ENCODE data around the gene HTT. TPM values are rescaled to one million over a fixed set of nuclear protein-coding genes. Genes with fewer than 3 reads are reported as not detected.
A peak's percentile ranks its signal among the peaks of the same experiment; 100 is the strongest.
"Not testable (repeated sequence)": the region's sequence is repeated elsewhere in the genome, so short reads cannot be mapped to it uniquely, and the experiment has no call there.

The HTT gene
- total RNA-seq, 6 experiments from 2014 or later, result 38.1 to 52.0 (median 47.8) TPM

DNA sequence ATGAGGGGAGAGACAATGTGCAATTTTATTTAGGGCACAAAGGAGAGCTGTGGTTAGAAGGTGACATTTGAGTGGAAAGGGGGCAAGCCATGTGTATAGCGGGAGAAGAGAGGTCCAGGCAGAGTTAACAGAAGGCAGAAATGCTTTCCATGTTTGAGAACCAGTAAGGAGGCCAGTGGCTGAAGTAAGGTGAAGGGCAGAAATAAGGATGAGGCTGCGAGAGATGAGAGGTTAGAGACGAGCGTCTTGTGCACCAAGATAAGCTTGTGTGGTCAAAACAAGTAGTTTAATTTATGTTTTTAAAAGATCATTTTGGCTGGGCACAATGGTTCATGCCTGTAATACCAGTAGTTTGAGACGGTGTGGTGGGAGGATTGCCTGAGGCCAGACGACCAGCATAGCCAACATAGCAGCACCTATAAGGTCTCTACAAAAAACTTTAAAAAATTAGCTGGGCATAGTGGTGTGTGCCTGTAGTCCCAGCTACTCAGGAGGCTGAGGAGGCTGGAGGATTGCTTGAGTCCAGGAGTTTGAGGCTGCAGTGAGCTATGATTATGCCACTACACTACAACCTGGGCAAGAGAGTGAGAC lies 8.5 kb downstream of the HTT start:
- DNase-seq, result no peak
- no peak overlapping the region for H3K4me3 Mint-ChIP-seq
- H3K27ac Mint-ChIP-seq, result no peak overlapping the region
- TF ChIP-seq, protein P1, sequence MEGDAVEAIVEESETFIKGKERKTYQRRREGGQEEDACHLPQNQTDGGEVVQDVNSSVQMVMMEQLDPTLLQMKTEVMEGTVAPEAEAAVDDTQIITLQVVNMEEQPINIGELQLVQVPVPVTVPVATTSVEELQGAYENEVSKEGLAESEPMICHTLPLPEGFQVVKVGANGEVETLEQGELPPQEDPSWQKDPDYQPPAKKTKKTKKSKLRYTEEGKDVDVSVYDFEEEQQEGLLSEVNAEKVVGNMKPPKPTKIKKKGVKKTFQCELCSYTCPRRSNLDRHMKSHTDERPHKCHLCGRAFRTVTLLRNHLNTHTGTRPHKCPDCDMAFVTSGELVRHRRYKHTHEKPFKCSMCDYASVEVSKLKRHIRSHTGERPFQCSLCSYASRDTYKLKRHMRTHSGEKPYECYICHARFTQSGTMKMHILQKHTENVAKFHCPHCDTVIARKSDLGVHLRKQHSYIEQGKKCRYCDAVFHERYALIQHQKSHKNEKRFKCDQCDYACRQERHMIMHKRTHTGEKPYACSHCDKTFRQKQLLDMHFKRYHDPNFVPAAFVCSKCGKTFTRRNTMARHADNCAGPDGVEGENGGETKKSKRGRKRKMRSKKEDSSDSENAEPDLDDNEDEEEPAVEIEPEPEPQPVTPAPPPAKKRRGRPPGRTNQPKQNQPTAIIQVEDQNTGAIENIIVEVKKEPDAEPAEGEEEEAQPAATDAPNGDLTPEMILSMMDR (IDR thresholded peaks at IDR 0.05), result no peak
- no peaks in the 10 kb centered on the region for H3K27me3 Mint-ChIP-seq (ENCODE audit: insufficient read depth)
- peaks cover under 1% of the 10 kb centered on the region for H3K36me3 Mint-ChIP-seq (ENCODE audit: low read depth)
- no peaks in the 10 kb centered on the region for H3K9me3 Mint-ChIP-seq
- peaks cover 9% of the 10 kb centered on the region for H3K4me1 Mint-ChIP-seq (ENCODE audit: low read depth)

DNA sequence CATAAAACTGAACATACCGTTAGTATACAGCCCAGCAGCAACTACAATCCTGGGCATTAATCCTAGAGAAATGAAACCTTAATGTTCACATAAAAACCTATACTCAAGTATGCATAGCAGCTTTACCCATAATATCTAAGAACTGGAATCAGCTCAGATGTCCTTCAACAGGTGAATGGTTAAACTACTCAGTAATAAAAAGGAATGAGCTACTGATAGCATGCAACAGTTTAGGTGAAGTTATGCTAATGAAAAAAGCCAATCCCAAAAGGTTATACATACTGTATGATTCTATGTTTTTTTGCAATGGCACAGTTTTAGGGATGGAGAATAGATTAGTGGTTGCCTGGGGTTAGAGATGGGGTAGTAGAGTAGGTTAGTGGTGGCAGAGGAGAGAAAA lies 9.3 kb downstream of the HTT start:
- Mint-ChIP-seq H3K36me3 (ENCODE audit: low read depth) (peaks cover 8% of the 10 kb centered on the region), H3K9me3 (no peaks in the 10 kb centered on the region), H3K4me3 (no peak overlapping the region), H3K27me3 (ENCODE audit: insufficient read depth) (no peaks in the 10 kb centered on the region), H3K27ac (peak overlapping the region; percentile 1; the same call in 1 of the 2 replicates), H3K4me1 (ENCODE audit: low read depth) (peaks cover 6% of the 10 kb centered on the region; the same call in 1 of the 2 replicates)
- no peak for DNase-seq
- TF ChIP-seq, protein P1 (IDR thresholded peaks at IDR 0.05), result no peak

DNA sequence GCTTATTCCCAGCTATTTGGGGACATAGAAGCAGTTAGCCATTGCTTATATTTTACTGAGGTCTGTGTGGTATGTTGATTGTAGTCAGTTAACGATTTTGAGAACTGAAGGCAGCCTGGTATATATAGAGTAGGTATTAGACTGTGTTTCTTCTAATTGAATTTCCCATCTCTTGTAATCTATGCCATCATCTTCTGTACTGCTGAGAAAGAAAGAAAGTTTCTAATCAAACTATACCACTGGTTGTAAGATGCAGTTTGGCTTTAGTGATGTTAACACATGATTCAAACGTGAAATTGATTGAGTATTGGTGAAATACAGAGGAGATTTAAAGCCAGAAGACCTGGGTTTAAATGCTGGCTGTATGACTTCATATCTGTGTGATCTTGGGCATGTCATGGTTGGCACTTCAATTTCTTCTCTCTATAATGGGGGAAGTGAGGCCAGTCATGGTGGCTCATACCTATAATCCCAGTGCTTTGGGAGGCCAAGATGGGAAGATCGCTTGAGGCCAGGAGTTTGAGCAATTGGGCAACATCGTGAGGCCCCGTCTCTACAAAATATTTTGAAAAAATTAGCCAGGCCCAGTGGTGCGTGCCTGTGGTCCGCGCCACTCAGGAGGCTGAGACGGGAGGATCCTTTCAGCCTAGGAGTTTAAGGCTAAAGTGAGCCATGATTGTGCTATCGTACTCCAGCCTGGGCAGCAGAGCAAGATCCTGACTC lies 11.6 kb downstream of the HTT start:
- no peak overlapping the region for H3K27ac Mint-ChIP-seq
- peaks cover 6% of the 10 kb centered on the region; the same call in 1 of the 2 replicates for H3K4me1 Mint-ChIP-seq (ENCODE audit: low read depth)
- H3K4me3 Mint-ChIP-seq, result no peak overlapping the region
- no peak for DNase-seq
- H3K9me3 Mint-ChIP-seq, result no peaks in the 10 kb centered on the region
- TF ChIP-seq, protein P1 (IDR thresholded peaks at IDR 0.05), result no peak
- no peaks in the 10 kb centered on the region for H3K27me3 Mint-ChIP-seq (ENCODE audit: insufficient read depth)
- peaks cover 11% of the 10 kb centered on the region for H3K36me3 Mint-ChIP-seq (ENCODE audit: low read depth)

DNA sequence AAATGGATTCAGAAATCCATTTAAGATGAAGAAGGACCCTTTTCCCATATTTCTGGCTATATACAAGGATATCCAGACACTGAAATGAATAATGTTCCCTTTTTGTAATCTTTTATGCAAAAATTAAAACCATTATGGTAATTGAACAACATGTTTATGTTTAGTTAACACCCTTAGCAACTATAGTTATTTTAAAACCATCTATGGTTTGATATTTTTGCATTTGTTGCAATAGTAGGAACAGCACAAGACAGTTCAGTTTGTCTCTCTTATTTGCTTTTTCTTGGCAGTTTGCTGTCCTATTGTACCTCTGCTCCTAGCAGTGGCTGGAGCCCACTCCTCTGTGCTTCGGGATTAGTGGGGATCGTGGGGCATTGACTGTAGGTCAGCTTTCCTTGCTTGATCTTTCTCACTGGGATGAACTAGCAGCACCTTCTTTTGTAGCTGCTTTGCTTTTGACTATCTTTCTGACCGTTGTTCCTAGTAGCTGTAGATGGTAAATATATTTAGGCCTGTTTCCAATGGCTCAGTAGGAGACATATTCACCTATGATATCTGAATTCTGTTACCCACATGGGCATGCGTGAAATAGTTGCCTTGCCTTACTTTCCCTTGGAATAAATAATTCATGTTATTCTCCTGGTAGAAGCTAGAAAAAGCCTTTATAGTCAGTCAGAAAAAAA lies 12.8 kb downstream of the HTT start:
- H3K36me3 Mint-ChIP-seq (ENCODE audit: low read depth), result peaks cover 11% of the 10 kb centered on the region
- no peak overlapping the region for H3K4me3 Mint-ChIP-seq
- peaks cover 6% of the 10 kb centered on the region; the same call in 1 of the 2 replicates for H3K4me1 Mint-ChIP-seq (ENCODE audit: low read depth)
- DNase-seq, result no peak
- no peaks in the 10 kb centered on the region for H3K27me3 Mint-ChIP-seq (ENCODE audit: insufficient read depth)
- TF ChIP-seq, protein P1 (IDR thresholded peaks at IDR 0.05), result no peak
- H3K27ac Mint-ChIP-seq, result no peak overlapping the region
- no peaks in the 10 kb centered on the region for H3K9me3 Mint-ChIP-seq

DNA sequence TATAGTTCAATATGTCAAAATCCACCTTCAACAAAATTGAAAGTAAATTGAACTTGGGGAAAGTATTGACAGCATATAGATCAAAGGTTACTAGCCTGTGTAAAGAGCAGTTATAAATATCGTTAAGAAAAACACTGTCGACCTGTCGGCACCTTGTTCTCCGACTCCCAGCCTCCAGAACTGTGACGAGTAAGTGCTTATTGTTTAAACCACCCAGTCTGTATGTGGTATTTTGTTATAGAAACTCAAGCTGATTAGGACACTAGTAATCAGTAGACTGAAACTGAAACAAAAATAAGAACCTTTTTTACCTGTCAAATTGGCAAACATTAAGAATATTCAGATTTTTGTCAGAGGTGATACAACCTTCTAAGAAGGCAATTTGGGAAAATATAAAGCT lies 17.0 kb downstream of the HTT start:
- no peak overlapping the region for H3K4me3 Mint-ChIP-seq
- no peaks in the 10 kb centered on the region for H3K4me1 Mint-ChIP-seq (ENCODE audit: low read depth)
- no peaks in the 10 kb centered on the region for H3K27me3 Mint-ChIP-seq (ENCODE audit: insufficient read depth)
- no peaks in the 10 kb centered on the region for H3K9me3 Mint-ChIP-seq
- peaks cover 32% of the 10 kb centered on the region for H3K36me3 Mint-ChIP-seq (ENCODE audit: low read depth)
- no peak overlapping the region for H3K27ac Mint-ChIP-seq
- TF ChIP-seq, protein P1 (IDR thresholded peaks at IDR 0.05), result no peak
- no peak for DNase-seq

DNA sequence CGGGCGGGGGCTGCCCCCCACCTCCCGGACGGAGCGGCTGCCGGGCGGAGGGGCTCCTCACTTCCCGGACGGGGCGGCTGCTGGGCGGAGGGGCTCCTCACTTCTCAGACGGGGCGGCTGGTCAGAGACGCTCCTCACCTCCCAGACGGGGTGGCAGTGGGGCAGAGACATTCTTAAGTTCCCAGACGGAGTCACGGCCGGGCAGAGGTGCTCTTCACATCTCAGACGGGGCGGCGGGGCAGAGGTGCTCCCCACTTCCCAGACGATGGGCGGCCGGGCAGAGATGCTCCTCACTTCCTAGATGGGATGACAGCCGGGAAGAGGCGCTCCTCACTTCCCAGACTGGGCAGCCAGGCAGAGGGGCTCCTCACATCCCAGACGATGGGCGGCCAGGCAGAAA lies 20.2 kb downstream of the HTT start:
- H3K4me1 Mint-ChIP-seq (ENCODE audit: low read depth); H3K27ac Mint-ChIP-seq; H3K27me3 Mint-ChIP-seq (ENCODE audit: insufficient read depth); H3K4me3 Mint-ChIP-seq; DNase-seq; H3K9me3 Mint-ChIP-seq: not testable (repeated sequence)
- H3K36me3 Mint-ChIP-seq (ENCODE audit: low read depth), result peaks cover 21% of the 10 kb centered on the region
